Stimulated activated CD8-positive, alpha-beta memory T cell treated with anti-CD3 and anti-CD28 coated beads, Interleukin-12 subunit alpha, Interleukin-12 subunit beta, amount 100 ng/mL, for 24 hours (primary cell): ENCODE measurements around the gene SYNGR1.
"Not testable (repeated sequence)": the region's sequence is repeated elsewhere in the genome, so short reads cannot be mapped to it uniquely, and the experiment has no call there.

Experiments
- DNase-seq: peaks from one replicate; pipeline ENCODE4 v3.0.0-alpha.2; 2020; ENCODE audit errors: extremely low read depth

Gene SYNGR1

DNA sequence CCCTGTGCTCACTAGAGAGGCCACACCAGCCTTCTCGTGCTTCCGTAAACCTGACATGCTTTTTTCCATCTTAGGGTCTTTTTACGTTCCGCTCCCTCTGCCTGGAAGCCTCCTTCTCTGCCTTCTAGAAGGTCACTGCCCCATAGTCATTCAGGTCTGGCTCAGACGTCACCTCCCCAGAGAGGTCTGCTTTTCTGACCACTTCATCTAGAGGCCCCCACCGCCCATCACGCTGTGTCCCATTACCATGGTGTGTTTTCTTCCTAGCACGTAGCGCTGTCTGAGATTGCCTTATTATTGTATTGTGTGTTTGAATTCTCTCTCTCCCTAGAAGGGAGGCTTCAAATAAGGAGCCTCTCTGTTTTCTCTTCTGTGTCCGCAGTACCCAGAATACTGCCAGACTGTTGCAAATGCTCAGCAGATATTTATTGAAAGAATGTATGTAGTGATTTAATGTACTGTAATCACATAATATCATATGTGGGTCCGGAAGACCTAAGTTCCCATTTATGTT lies 59.8 kb downstream of the SYNGR1 start:
- no peak for DNase-seq

DNA sequence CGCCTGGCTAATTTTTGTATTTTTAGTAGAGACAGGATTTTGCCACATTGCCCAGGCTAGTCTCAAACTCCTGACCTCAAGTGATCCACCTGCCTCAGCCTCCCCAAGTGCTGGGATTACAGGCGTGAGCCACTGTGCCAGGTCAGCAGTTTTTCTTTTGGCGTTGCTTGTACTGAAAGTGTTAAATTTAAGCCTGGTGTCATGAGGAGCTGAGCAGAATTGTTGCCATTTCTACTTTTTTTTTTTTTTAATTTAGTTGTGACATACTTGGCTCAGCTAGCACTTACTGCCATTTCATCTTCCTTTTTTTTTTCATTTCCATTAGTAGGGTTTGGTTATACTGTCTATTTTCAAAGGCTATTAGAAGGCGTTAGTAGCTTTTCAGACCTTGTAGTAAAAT lies 60.5 kb downstream of the SYNGR1 start:
- DNase-seq = no peak

DNA sequence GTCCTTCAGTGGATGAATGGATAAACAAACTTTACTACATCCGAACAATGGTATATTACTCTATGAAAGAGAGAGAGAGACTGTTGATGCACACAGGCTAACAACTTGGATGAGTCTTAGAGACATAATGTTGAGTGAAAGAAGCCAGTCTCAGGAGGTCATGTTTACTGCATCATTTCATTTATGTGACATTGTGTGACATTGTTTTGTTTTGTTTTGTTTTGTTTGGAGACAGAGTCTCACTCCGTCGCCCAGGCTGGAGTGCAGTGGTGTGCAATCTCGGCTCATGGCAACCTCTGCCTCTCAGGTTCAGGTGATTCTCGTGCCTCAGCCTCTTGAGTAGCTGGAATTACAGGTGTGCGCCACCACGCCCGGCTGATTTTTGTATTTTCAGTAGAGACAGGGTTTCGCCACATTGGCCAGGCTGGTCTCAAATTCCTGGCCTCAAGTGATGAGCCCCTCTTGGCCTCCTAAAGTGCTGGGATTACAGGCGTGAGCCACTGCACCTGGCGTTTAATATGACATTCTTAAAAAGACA lies 62.1 kb downstream of the SYNGR1 start:
- DNase-seq = not testable (repeated sequence)

DNA sequence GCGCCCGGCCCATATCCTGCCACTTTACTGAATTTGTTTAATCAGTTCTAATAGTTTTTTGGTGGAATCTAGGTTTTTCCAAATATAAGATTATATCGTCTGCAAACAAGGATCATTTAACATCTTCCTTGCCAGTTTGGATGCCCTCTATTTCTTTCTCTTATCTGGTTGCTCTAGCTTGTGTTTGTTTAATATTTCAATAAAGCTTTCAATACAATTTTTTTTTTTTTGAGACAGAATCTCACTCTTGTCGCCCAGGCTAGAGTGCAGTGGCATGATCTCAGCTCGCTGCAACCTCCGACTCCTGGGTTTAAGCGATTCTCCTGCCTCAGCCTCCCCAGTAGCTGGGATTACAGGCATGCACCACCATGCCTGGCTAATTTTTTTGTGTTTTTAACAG lies 63.4 kb downstream of the SYNGR1 start:
- not testable (repeated sequence) for DNase-seq

DNA sequence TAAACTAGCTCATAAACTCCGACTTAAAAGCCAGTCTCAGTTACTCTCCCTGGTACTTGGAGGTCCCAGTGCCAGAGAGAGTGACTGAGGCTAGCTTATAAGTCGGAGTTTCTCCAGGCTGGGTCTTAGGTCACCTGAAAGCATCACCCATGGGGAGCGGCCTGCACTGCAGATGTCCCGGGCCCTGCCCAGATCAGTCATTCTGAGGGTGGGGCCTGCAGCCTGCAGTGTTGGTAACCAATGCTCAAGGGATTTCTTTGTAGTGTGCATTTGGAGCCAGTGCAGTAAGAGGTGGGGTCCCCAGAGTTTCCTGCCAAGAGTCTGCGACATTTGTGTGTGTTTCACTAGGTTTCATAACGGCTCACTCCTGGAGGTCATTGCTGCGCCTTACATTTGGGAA lies 64.6 kb downstream of the SYNGR1 start:
- DNase-seq = no peak

DNA sequence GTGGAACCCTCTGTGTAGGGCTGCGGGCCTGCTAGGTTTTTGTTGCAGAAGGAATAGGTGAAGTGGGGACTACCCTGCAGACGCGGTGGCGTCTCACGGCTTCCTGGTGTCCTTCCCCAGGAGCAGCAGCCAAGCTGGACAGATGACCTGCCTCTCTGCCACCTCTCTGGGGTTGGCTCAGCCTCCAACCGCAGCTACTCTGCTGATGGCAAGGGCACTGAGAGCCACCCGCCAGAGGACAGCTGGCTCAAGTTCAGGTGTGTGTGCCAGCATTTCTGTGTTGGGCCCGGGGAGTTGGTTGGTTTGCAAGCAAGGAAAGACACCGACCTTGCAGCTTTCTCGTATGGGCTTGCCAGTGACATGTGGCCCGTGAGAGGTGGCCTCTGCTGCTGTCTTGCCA lies 65.1 kb downstream of the SYNGR1 start:
- DNase-seq = no peak

DNA sequence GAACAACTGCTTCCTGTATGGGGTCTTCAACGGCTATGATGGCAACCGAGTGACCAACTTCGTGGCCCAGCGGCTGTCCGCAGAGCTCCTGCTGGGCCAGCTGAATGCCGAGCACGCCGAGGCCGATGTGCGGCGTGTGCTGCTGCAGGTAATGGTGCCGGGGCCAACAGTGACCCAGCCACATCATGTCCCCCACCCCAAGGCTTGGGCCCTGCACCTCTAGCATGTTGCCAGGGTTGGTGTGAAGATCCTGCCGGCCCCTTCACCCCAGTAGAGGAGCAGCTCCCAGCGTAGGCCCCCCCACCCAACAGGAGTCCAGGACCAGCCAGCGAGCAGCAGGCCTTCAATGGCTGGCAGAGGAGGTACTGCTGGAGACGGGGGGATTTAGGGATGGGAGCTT lies 65.7 kb downstream of the SYNGR1 start:
- DNase-seq = no peak

DNA sequence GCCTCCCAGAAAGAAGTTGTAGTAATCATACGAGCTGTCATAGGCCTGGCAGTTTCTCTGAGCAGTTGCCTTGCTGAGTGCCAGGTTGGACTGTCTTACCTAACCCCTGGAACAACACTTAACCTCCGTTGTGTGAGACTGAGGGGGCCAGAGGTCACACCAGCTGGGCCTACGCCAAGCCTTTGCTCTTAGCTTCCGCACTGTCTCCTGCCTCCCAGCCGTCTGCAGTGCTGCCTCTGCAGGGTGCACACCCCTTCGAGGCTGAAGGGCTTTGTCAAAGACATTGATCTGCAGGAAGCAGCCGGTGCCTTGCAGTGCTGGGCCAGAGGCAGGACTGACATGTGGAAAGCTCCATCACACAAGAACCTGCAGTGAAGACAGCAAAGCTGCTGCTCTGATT lies 66.5 kb downstream of the SYNGR1 start:
- no peak for DNase-seq

DNA sequence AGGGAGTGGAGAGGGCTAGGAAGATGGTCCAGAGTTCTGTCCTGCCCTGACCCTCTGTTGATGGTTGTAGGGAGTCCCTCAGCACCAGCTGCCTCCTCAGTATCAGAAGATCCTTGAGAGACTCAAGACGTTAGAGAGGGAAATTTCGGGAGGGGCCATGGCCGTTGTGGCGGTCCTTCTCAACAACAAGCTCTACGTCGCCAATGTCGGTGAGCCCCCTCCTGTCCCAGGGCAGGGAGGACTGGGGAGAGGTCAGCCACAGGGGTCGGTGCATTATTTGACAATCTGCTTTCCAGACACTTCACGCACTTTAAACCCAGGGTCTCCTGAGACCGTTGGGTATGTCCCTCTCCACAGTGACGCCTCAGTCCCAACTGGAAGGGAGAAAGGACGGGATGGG lies 67.8 kb downstream of the SYNGR1 start:
- DNase-seq = no peak

DNA sequence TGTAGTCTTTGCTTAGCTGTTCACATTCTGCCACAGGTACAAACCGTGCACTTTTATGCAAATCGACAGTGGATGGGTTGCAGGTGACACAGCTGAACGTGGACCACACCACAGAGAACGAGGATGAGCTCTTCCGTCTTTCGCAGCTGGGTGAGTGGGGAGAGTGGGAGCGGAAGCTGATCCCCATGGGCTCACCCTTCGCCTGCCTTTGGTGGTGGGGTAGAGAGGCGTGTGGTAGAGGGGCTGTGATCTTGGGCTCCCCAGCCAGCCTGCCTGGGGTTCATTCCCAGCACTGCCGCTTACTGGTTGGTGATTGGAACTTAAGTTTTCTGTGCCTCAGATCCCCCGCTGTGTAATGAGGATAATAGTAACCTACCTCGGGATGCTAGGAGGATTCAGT lies 68.9 kb downstream of the SYNGR1 start:
- no peak for DNase-seq

DNA sequence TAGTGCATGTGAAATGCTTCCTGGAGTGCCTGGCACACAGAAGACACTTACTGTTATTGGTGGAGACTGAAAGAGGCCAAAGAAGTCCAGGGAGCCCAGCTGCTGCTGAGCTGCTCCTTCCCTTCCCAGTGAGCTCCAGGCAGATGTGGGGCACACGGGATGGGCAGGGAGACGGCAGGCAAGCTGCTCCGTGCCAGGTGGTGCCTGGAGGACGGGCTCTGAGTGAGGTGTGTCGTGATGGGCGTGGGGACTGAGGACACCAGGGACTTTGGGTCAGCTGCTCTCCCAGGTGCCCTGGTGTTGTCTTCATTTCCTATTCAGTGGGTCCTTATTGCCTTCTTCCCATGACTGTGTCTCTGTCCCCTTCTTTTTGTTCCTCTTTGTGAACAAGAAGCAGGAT lies 69.3 kb downstream of the SYNGR1 start:
- DNase-seq = no peak

DNA sequence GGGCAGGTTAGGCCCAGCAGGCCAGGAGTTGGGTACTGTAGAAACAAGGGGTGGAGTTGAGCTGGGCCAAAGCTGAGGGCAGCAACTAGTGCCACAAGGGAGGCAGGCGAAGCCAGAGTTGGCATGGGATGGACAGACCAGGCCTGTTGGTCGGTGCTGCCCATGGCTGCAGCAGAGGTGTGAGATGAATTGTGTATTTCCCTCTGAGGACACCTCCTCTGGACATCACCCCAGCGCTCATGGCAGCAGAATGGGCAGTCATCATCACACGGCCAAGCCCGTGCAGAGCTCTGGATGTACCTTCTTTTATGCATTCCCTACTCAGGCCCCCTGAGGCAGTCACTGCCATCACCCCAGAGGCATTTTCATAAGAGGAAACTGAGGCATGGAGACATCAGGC lies 70.1 kb downstream of the SYNGR1 start:
- DNase-seq = no peak

DNA sequence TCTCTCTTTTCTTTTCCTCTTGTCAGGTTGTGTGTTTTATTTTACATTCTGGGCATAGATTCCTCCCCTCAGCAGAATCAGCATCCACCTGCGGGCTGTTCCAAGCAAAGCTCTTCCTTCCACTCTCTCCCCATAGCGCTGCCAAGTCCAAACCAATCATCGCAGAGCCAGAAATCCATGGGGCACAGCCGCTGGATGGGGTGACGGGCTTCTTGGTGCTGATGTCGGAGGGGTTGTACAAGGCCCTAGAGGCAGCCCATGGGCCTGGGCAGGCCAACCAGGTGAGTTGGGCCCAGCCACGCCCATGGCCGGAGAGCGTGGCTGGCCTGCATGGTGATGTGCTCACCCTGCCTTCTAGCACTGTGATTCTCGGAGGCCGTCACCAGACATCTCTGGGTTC lies 71.9 kb downstream of the SYNGR1 start:
- no peak for DNase-seq

DNA sequence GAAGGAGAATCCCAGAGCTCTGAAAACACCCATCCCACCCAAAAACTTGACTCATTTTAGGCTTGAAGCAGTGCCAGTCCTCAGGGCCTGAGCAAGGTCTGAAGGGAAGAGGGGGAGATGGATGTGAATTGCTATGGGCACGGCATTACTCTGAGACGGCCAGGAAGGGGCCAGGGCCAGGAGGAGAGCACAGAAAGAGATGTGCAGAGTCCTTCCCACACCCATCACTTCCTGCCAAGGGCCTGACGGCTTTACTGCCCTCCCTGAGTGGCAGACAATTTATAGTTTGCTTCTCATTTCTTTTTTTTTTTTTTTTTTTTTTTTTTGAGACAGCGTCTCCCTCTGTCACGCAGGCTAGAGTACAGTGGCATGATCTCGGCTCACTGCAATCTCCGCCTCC lies 72.3 kb downstream of the SYNGR1 start:
- no peak for DNase-seq

DNA sequence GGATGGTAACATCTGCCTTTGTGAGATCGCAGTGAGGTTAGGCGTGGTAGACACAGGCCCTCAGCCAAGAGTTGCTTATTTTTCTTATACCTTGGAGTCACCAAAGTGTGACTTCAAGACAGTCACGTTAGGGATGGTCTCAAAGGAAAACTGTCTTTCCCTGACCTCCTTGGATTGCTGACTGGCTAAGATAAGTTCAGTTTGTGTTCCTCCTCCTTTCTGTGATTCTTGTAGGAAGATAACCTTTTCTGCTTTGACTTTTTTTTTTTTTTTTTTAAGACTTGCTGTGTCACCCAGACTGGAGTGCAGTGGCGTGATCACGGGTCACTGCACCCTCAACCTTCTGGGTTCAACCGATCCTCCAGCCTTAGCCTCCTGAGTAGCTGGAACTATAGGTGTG lies 72.9 kb downstream of the SYNGR1 start:
- DNase-seq = no peak

DNA sequence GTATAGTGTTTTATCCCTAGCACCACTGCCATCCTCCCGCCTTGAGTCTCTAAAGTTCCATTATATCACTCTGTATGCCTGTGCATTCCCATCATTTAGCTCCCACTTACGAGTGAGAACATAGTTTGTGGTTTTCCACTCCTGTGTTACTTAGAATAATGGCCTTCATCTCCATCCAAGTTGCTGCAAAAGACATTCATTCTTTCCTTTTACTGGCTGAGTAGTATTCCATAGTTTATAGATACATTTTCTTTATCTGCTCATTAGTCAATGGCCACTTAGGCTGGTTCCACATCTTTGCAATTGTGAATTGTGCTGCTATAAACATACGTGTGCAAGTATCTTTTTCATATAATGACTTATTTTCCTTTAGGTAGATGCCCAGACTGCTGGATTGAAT lies 74.2 kb downstream of the SYNGR1 start:
- DNase-seq = no peak

DNA sequence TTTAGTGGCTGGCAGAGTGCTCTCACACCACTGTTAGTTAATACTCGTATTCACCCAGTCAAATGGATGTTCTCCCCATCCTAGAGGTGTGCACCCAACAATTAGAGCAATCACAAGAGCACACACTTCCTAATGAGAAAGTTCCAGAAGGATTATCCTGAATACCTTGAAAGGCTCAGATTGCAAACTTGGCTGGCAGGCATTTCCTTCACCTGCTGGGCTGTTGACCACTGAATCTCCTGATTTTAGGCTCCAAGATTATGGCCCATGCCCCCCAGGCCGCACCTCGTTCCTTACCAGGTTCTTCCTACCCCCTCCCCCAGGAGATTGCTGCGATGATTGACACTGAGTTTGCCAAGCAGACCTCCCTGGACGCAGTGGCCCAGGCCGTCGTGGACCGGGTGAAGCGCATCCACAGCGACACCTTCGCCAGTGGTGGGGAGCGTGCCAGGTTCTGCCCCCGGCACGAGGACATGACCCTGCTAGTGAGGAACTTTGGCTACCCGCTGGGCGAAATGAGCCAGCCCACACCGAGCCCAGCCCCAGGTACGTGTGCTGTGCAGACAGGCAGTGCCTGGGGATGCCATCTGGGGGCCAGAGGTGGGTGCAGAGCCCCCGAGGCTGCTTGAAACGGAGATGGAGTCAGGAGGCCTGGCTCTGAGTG lies 76.7 kb downstream of the SYNGR1 start:
- no peak for DNase-seq

DNA sequence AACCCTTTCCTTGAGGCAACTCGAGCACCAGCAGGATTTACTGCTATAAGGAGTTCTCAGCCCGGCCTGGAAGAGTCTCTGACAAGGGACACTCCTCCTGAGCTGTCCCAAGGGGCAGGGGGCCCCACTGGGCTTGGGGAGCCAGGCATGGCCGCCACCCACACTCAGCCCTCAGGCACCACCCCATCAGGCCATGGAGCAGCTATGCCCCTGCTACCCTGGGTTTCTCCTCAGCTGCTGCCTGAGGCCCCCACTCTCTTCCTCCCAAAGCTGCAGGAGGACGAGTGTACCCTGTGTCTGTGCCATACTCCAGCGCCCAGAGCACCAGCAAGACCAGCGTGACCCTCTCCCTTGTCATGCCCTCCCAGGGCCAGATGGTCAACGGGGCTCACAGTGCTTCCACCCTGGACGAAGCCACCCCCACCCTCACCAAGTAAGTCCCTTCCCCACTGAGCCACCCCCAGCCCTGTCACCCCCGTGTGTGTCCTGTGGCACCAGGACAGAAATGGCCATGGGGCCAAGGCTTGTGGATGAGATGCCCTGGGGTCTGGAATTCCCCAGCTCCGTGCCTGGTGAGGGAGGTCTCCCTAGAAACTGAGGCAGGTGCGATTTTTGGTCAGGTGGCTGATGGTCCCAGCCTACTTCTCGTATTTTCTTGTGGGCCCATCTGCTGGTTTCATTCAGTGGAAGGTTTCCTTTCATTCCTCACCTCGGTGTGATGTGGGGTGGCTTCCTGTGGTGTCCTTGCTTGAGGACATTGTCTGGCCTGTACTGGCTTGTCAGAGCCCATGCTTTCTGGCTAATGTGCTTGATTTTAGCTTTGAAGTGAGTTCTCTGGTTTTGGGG lies 78.2 kb downstream of the SYNGR1 start:
- no peak for DNase-seq

DNA sequence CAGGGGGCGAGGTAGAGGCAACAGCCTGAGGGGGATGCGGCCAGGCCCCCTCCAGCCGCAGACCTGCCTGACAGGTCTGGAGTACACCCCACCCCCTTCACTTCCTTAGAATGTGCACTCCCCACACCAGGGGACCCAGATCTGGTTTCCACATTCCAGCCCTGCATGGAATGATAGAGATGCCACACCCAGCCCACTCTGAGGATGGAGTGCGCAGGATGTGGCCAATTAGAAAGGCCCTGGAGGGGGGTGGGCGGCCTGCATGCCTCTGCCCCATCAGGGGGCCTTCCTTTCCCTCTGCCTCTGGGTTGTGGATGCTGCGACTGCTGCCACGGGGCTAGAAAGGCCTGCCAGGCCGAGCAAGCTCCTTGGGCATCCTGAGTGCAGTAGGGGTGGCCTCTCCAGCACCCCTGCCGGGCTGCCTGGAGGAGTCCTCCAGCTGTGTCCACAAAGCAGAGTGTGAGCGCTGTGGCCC lies 78.8 kb downstream of the SYNGR1 start:
- no peak for DNase-seq

DNA sequence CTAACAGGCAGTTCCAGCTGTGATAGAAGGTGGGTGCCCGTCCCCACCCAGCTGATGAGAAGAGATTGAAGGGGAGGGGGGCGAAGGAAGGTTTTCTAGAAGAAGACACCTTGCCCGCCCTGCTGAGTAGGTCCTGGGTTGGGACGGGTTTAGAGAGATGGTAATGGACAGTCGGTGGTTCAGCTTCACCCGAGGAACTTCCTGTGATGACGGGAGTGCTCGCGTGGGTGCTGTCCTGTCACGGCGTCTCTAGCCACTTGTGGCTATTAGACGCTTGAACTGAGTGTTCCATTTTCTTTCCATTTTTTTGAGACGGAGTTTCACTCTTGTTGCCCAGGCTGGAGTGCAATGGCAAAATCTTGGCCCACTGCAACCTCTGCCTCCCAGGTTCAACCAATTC lies 79.4 kb downstream of the SYNGR1 start:
- DNase-seq = no peak

DNA sequence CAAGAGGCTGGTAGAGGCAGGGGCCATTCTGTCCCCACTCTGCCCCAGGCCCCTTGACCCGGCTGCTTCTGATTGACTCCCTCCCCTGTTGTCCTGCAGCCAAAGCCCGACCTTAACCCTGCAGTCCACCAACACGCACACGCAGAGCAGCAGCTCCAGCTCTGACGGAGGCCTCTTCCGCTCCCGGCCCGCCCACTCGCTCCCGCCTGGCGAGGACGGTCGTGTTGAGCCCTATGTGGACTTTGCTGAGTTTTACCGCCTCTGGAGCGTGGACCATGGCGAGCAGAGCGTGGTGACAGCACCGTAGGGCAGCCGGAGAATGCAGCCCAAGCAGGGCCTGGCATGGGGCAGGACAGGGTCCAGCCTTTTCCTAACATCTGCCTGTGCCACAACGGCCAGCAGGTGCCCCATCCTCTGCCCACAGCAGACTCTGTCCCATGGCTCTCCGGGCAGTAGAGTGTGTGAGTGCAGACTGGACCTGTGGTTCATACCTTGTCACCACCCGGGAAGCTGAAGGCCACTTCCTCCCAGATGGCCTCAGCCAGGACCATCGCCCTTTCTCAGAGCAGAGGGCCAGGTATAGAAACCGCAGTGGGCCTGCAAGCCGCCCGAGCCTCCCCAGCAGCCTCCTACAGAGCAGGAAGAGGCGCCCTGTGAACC lies 80.3 kb downstream of the SYNGR1 start:
- DNase-seq = no peak

DNA sequence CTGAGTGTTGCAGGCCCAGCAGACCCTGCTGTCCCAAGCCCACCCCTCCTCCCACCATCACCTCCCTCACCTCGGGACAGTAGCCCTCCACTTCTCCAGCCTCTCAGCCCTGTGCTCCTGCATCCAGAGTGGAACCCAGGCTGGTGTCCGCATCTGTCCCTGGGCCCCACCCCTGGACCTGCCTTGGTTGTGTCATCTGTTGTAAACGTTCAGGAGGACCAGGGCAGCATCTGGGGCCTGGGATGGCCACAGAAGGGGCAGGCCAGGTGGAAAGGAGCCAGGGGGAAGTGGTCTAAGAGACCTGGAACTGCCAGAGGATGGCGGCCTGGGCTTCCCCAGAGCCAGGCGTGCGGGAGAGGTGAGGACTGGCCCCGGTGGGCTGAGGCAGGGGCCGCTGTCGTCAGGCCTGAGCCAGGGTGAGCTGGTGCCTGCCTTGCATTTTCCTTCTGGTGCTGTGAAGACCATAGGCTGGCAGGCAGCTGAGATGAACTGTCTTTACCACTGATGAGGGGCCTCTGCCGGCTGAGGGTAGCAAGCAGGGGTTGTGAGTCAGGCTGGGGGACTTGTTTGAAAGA lies 80.9 kb downstream of the SYNGR1 start:
- no peak for DNase-seq
